IPS DF 4.7 (cell line): ENCODE measurements around the gene BRD1.
"Not testable (repeated sequence)": the region's sequence is repeated elsewhere in the genome, so short reads cannot be mapped to it uniquely, and the experiment has no call there.

ENCODE experiments used
- DNase-seq: peaks from one replicate; pipeline ENCODE4 v3.0.0-alpha.2; 2013; ENCODE audit warnings: low spot score; ENCODE audit errors: extremely low read depth

BRD1 gene

GRCh38 chr22:49785046-49785521 is 42.6 kb downstream of the BRD1 start:
- DNase-seq, result no peak

- no peak for DNase-seq
These were observed 43.1 kb downstream of the BRD1 start for GRCh38 chr22:49784630-49784971.

GRCh38 chr22:49783926-49784629 is 43.6 kb downstream of the BRD1 start:
- no peak for DNase-seq

- no peak for DNase-seq
These were observed 44.5 kb downstream of the BRD1 start for GRCh38 chr22:49783036-49783746.

GRCh38 chr22:49781886-49782285 is 45.8 kb downstream of the BRD1 start:
- DNase-seq, result not testable (repeated sequence)

- no peak for DNase-seq
These were observed 46.3 kb downstream of the BRD1 start for GRCh38 chr22:49781289-49781782.

- DNase-seq, result no peak
These were observed 46.9 kb downstream of the BRD1 start for GRCh38 chr22:49780698-49781288.

GRCh38 chr22:49779853-49780697 is 47.6 kb downstream of the BRD1 start:
- DNase-seq, result no peak

GRCh38 chr22:49779211-49779610 is 48.5 kb downstream of the BRD1 start:
- no peak for DNase-seq

GRCh38 chr22:49777569-49778249 is 50.0 kb downstream of the BRD1 start:
- DNase-seq, result no peak

- DNase-seq, result no peak
These were observed 50.8 kb downstream of the BRD1 start for GRCh38 chr22:49776891-49777290.

GRCh38 chr22:49775867-49776511 is 51.7 kb downstream of the BRD1 start:
- no peak for DNase-seq

- no peak for DNase-seq
These were observed 52.3 kb downstream of the BRD1 start for GRCh38 chr22:49775191-49775866.

GRCh38 chr22:49774499-49775151 is 53.0 kb downstream of the BRD1 start:
- no peak for DNase-seq

GRCh38 chr22:49774046-49774445 is 53.6 kb downstream of the BRD1 start:
- DNase-seq, result no peak

- no peak for DNase-seq
These were observed 54.1 kb downstream of the BRD1 start for GRCh38 chr22:49773531-49773930.

- no peak for DNase-seq
These were observed 55.0 kb downstream of the BRD1 start for GRCh38 chr22:49772692-49773091.

- no peak for DNase-seq
These were observed 56.2 kb downstream of the BRD1 start for GRCh38 chr22:49771266-49772065.
